ENCODE results near the gene LRRC8D. TPM values are rescaled to one million over a fixed set of nuclear protein-coding genes. Genes with fewer than 3 reads are reported as not detected.
"Not testable (repeated sequence)": the region's sequence is repeated elsewhere in the genome, so short reads cannot be mapped to it uniquely, and the experiment has no call there.

Gene LRRC8D
- polyA plus RNA-seq, 1 donor: 7.0 TPM

DNA sequence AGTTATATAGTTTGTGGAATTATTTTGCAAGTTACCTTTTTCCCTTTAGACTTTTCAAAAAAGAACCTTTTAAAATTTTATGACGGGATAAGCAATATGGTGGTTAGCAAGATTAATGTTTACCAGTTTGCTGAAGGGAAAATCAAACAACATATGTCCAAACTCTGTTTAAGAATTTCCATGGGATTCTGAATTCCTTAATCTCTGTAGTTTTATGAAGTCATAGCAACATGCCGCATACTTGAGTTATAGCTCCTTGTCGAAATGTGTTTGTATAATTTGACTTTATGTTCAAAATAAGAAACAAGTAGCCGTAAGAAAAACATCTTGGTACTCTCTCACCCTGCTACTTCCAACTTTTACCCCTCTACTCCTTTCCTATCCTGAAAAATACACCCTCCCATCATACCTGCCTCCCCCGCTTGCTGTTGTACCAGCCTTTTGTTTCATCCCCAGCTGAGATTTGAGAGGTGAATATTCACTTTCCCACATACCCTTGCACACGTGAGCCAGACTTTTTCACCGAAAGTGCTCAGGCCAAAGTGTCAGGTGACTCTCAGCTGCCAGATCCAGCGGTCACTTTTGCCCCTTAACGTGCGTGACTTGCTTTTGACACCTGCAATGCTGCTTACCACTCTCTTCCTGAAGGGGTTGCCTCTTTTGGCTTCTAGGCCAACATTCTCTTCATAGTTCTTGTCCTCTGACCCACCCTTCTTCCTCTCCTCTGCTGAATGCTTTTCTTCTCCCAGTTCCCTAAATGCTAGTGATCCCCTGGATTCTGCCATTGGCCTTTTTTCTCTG is 90.6 kb downstream of the LRRC8D start:
- DNase-seq (ENCODE audit: low read depth): no peak

DNA sequence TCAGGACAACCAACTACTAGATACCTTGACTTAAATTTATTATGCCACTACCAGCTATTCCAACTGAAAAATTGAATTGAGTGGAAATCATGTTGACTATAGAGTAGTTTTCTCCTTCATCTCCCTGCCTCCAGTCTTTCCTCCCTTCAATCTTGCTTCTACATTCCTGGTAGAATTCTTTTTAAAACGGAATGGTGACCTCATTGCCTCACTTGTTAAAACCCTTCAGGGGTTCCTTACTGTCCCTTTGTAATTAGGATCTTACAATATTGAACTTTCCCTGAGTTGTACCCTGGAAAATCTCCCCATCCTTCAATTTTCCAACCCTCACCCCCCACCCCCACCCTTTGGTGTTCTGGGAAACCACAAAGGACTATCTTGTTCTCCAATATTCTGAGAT is 91.2 kb downstream of the LRRC8D start:
- DNase-seq (ENCODE audit: low read depth): no peak

DNA sequence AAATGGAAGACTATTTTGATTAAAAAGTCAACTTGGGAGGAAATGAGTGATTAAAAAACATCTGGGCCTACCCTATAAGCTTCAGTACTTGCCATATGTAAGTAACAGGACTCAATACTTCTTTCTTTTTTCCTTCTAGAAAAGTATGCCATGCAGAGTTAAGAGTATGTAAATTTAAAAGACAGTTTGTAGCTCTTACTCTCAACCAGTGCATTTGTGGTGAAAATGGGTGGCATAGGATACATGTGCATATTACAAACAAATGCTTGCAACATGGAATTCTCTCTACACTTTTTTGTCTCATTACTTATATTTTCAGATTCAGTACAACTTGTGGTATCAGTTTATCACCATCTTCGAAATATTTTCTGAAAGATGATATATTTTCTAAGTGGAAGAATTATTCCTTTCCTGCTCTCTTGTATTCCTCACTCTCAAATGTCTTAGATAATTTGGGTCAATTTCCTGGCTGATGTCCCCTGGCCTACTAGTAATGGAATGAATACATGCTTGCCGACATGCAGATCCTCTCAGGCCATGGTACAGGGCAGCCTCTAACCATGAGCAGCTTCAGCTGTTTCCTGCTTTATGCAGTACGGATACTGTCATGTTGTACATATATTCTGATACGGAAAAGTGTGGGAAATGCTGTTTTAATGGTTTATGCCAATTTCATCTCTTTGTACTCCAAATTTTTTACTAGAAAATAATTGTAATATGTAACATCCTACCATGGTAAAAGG is 92.7 kb downstream of the LRRC8D start:
- no peak for DNase-seq (ENCODE audit: low read depth)

DNA sequence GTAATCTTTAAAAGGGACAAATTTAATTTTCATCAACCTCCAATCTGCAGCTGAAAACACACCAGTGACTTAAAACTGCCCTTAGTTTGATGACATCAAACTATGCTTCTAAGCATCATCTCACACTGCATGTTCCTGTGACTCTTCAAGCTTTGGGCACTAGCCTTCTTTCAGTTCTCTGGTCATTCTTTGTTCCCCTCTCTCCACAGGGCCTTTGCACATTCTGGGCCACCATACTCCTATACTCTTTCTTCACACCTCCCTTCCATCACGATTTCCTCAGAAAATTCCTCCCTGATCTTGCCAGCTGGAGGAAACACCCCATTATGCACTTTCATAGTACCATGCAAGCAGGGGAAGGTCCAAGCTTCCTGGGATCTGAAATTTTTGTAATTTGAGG is 96.5 kb downstream of the LRRC8D start:
- DNase-seq (ENCODE audit: low read depth): no peak

DNA sequence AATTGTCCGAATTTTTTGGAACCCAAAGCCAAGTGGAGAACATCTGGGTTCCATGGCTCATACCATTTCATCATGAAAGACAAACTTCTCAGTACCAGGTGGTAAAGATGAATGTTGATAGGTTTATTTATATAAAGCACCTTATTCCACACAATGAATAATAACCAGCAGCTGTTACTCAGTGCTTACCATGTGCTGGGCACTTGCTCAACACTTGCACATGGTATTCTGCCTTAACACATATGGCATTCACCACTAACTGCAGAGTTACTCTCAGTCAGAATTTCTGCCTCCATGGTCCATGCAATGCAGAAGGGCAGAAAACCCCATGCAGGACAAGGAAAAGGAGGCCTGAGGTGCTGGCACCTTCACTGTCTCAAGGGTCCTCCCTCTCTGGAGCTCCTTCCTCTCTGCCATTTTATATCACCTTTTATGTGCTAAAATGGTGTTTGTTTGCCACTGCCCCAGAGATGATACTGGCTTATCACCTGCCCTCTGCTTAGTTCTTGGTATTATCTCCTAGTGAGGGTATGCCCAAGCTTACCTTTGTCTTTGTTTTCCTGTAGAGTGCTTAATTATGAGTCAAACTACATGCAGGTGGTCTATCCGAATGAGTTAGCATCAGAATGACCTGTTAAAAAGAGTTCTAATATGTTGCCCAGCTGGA is 97.4 kb downstream of the LRRC8D start:
- no peak for DNase-seq (ENCODE audit: low read depth)

DNA sequence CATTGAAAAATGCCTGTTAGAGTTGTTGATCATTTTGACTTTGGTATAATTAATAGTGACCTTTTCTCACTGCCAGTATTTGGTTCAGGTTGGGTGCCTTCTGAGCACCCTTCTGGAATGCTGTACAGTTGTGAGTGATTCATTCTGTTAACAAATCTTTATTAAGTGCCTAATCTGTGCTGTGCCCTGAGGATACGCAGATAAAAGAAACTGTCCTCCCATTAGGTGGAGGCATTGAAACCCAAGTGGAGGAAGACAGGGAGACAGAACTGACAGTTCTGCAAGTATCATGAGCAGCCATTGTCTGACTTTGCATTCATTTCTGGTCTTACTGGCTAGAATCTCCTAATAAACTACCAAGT is 97.9 kb downstream of the LRRC8D start:
- no peak for DNase-seq (ENCODE audit: low read depth)

DNA sequence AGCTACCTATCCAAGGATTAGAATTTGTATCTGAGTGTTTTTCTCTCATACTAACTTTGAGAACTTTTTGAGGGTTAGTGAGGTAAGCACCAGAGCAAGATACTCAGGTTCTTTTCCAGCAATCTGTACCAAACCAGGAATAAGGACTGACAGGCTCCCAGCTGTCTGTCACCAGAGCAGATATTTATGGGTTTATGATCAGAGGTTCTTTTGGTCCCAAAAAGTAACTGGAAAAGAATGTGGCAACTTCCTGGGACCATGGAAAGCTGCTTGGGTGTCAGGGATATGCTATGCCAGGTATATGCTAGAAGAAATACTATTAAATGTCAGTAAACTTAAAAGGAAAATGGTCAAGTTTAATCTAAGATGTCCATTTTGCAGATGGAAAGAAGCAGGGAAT is 98.3 kb downstream of the LRRC8D start:
- DNase-seq (ENCODE audit: low read depth): no peak

DNA sequence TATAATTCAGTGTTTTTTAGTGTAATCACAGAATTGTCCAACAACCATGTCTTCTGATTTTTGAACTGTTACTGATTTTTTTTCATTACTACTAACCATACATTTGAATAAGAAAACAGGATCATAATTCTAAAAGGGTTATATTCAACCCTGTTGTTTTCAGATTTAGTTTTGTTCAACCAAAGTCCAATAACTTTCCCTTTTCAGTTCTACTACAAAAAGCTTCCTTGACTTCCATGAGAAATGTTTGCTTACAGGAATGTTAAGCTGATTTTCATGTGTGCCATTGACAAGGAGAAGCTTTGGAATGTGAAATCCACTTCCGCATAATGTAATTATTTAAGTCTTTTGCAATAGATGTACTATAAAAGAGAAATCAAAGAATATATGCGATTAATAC is 102.1 kb downstream of the LRRC8D start:
- DNase-seq (ENCODE audit: low read depth): no peak

DNA sequence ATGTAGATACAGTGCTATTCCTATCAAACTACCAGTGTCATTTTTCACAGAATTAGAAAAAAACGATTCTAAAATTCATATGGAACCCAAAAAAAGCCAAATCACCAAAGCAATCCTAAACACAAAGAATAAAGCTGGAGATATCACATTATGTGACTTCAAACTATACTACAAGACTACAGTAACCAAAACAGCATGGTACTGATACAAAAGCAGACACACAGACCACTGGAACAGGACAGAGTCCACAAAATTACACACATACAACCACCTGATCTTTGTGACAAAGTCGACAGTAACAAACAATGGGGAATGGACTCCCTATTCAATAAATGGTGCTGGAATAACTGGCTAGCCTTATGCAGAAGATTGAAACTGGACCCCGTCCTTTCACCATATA is 102.7 kb downstream of the LRRC8D start:
- DNase-seq (ENCODE audit: low read depth): no peak

DNA sequence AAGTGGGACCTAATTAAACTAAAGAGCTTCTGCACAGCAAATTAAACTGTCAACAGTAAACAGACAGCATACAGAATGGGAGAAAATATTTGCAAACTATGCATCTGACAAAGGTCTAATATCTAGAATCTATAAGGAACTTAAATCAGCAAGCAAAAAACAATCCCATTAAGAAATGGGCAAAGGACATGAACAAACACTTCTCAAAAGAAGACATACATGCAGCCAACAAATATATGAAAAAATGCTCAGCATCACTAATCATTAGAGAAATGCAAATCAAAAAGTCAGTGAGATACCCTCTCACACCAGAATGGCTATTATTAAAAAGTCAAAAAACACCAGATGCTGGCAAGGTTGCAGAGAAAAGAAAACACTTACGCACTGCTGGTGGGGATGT is 103.2 kb downstream of the LRRC8D start:
- DNase-seq (ENCODE audit: low read depth): not testable (repeated sequence)

DNA sequence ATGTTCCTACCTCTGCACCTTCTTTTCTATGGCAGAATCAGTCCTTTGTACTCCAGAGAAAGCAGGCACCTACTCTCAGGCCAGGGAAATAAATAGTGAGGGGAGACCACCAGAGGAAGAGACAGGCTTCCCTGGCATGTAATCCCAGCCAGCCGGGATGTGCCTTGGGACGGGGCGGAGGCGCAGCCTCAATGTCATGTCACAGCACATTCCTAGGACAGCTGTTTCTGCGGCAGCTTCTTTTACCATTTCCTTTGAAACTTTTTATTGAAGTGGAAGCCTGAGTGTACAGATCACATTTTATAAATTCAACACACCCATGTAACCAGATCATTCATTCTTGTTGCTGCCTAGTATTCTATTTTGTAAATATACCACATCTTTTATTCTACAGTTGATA is 106.2 kb downstream of the LRRC8D start:
- DNase-seq (ENCODE audit: low read depth): no peak

DNA sequence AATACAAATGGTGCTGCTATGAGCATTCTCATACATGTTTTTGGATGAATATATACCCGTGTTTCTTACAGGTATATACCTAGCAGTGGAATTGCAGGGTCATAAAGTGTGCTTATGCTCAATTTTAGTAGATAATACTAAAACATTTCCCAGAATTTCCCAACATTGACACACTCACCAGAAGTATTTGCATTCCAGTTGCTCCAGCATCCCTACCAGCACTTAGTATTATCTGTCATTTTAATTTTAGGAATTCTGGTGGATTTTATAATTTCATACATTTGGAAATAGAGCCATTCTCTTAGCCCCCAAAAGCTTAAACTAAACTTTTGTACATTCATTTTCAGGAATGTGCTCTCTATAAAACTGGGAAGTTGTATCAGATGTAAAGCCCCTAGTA is 106.6 kb downstream of the LRRC8D start:
- no peak for DNase-seq (ENCODE audit: low read depth)

DNA sequence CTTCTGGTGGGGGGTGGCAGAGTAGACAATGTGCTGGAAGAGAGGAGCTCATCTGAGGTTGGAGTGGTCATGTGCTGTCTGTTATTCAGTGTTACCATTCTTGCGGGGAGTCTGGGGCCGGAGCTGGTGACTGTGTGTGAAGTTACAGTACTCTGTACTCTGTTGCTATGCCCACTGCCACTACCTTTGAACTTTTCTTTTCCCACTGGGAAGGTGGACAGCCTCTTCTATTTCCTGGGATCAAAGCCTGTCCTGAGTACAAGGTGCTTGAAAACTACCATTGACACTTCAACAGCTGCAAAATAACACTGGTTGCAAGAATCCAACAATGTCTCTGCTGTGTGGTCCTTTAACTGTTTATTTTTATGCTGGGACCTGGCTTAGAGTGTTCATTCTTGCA is 107.7 kb downstream of the LRRC8D start:
- DNase-seq (ENCODE audit: low read depth): no peak

DNA sequence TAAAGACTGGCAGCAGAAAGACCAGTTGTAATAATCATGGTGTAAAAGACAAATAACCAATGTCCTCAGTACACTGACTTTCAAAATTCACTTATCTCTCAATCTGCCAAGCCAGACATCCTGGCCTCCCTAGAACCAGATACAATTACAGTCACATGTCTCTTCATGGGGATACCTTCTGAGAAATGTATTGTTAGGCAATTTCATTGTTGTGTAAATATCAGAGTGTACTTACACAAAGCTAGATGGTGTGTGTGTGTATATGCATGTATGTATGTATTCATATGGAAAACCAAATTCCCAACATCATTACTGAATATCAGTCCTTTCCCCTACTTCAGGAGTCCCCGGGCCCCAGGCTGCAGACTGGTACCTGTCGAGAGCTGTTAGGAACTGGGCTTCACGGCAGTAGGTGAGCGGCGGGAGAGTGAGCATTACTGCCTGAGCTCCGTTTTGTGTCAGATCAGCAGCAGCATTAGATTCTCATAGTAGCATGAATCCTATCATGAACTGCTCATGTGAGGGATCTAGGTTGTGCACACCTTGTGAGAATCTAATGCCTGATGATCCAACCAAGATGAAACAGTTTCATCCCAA is 108.7 kb downstream of the LRRC8D start:
- DNase-seq (ENCODE audit: low read depth): no peak

DNA sequence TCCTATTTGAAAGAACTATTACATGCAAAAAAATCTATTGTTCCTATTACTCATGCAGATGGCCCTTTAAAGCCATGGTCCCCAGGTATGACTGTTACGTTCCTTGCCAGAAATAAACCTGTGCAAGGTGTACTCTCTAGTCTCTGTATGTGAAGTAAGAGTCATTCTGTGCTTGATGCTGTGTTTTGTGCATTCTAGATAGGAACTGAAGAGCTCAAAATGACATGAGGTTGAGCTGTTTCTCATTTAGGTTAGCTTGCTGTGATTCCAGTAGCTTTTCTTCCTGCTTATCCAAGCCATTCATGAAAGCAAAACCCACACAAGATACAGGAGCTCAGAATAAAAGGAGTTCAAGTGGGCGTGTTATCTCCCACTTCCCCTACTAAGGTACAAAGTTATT is 109.7 kb downstream of the LRRC8D start:
- DNase-seq (ENCODE audit: low read depth): no peak

DNA sequence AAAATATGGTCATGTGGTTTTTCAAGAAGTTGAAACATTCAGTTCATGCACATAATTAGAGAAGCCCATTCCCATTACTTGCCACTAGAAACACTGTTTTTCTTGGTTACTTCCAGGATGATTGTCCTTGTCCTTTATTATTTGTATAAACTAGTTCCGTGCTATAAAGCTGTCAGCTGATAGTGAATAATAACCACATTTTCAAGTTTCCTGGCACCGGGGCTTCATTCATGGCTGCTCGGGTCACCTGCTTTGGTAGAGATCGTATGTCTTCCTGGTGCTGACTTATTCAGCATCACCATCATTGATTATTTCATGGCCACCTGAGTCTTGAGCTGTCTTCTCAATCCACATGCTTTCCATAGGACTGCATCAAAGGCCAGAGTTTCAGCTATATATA is 111.1 kb downstream of the LRRC8D start:
- DNase-seq (ENCODE audit: low read depth): no peak

DNA sequence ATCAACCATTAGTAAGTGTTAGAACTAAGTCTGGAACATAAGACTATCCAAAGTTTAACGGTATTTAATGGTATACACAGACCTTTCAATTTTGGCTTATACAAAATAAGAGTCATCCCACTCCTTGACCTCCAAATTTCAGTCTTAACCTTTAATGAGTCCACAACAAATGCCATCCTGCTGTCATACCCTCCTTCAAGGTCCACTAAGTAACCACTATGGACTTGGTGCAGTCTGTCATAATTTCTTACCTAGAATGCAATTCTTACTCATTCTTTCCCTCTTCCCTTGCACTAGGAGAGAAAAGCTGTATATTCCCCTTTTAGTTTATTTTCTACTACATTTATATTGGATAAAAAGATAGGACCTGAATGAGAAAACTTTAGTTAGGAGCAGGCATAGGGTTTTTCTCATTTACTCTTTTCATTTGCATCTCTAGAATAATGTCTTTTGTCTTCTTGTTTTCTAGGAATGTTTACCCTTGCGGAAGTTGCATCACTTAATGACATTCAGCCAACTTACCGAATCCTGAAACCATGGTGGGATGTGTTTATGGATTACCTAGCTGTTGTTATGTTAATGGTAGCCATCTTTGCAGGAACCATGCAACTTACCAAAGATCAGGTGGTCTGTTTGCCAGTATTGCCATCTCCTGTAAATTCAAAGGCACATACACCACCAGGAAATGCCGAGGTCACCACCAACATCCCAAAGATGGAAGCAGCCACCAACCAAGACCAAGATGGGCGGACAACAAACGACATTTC is 111.9 kb downstream of the LRRC8D start:
- DNase-seq (ENCODE audit: low read depth): no peak

DNA sequence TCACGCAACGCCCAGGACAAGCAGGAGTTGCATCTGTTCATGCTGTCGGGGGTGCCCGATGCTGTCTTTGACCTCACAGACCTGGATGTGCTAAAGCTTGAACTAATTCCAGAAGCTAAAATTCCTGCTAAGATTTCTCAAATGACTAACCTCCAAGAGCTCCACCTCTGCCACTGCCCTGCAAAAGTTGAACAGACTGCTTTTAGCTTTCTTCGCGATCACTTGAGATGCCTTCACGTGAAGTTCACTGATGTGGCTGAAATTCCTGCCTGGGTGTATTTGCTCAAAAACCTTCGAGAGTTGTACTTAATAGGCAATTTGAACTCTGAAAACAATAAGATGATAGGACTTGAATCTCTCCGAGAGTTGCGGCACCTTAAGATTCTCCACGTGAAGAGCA is 113.6 kb downstream of the LRRC8D start:
- DNase-seq (ENCODE audit: low read depth): no peak

DNA sequence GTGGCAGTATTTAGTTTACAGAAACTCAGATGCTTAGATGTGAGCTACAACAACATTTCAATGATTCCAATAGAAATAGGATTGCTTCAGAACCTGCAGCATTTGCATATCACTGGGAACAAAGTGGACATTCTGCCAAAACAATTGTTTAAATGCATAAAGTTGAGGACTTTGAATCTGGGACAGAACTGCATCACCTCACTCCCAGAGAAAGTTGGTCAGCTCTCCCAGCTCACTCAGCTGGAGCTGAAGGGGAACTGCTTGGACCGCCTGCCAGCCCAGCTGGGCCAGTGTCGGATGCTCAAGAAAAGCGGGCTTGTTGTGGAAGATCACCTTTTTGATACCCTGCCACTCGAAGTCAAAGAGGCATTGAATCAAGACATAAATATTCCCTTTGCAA is 114.4 kb downstream of the LRRC8D start:
- DNase-seq (ENCODE audit: low read depth): no peak

DNA sequence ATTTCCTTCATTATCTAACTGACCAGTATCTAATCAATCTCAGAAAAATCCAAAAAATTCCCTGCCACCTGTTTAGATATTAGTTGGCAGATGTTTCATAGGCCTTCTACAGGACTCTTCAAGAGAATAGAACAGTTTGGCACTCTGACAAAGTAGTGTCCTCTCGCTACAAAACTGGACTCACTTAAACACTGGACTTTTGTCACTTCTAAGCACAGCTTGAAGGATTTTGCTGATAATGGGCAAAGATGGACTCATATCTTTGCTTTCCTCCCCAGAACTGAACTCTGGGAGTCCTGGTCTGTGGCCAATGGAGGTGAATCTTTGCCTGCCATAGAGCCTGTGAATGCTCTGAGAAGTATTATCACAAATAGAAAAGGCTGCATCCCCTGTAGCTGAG is 115.9 kb downstream of the LRRC8D start:
- no peak for DNase-seq (ENCODE audit: low read depth)

DNA sequence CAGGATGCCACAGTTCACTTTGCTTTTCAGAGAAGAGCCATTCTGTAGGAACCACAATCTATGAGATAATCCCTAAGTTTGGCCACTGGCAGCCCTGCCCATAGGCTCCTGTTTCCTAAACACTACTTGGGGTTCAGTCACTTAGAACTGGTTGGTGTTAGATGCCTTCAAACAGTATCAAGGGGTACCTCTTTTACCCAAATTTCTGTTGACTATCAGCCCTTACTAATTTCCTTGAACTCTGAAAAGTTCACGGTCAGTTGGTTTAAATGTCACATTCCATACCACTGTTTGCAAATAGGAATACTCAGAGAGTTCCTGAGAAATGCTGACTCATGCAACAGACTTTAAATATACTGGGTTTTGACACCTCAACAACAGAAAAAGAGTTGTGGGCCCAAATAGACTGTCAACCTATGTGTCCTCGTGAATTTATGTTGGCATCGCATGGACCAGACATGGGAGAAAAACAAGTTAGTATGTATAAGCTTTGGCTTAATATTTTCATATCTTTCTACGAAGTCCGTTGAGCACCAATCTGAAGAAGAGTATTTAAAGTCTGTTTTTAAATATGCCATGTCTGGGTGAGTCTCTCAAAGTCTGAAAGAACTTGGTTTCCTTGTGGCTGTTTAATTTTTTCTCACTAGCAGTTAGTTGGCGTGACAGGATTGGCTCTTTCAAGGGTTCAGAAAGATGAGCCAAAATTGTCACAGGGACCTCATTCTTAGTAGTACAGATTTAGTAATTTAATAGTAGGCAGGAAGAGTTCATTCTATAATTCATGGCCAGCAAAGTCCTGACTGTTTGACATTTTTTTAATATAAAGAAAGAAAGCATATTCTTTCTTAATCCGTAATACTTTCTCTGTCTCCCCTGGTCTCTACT is 117.6 kb downstream of the LRRC8D start:
- no peak for DNase-seq (ENCODE audit: low read depth)
